Measurements from ENCODE around the gene TMEM184C.

Gene TMEM184C

GRCh38 chr4:147580396-147580795 lies 36.8 kb upstream of the TMEM184C start:
- no peak for TF ChIP-seq CTCF (IDR thresholded peaks at IDR 0.05; ENCODE audit: extremely low read depth, insufficient read depth, missing control alignments)
- in situ Hi-C loops (cut with MboI; ENCODE audit: low pct_unique_long_range_greater_than_20kb, low sequenced_read_pairs, unreplicated experiment), result loop anchor here (25.0 kb wide), 1 partner anchor 418 kb away; no protein-coding TSS in a partner anchor
- no peak for DNase-seq (ENCODE audit: low spot score)

GRCh38 chr4:147581606-147582350 lies 35.4 kb upstream of the TMEM184C start:
- in situ Hi-C loops (cut with MboI; ENCODE audit: low pct_unique_long_range_greater_than_20kb, low sequenced_read_pairs, unreplicated experiment), result loop anchor here (25.0 kb wide), 1 partner anchor 419 kb away; no protein-coding TSS in a partner anchor
- DNase-seq (ENCODE audit: low spot score), result no peak
- no peak for TF ChIP-seq CTCF (IDR thresholded peaks at IDR 0.05; ENCODE audit: extremely low read depth, insufficient read depth, missing control alignments)

GRCh38 chr4:147582386-147583060 lies 34.7 kb upstream of the TMEM184C start:
- in situ Hi-C loops (cut with MboI; ENCODE audit: low pct_unique_long_range_greater_than_20kb, low sequenced_read_pairs, unreplicated experiment), result loop anchor here (25.0 kb wide), 1 partner anchor 420 kb away; no protein-coding TSS in a partner anchor
- no peak for TF ChIP-seq CTCF (IDR thresholded peaks at IDR 0.05; ENCODE audit: extremely low read depth, insufficient read depth, missing control alignments)
- no peak for DNase-seq (ENCODE audit: low spot score)

GRCh38 chr4:147583876-147584275 lies 33.3 kb upstream of the TMEM184C start:
- DNase-seq (ENCODE audit: low spot score), result no peak
- in situ Hi-C loops (cut with MboI; ENCODE audit: low pct_unique_long_range_greater_than_20kb, low sequenced_read_pairs, unreplicated experiment), result loop anchor here (25.0 kb wide), 1 partner anchor 422 kb away; no protein-coding TSS in a partner anchor
- no peak for TF ChIP-seq CTCF (IDR thresholded peaks at IDR 0.05; ENCODE audit: extremely low read depth, insufficient read depth, missing control alignments)

GRCh38 chr4:147586032-147586431 lies 31.2 kb upstream of the TMEM184C start:
- in situ Hi-C loops (cut with MboI; ENCODE audit: low pct_unique_long_range_greater_than_20kb, low sequenced_read_pairs, unreplicated experiment), result loop anchor here (25.0 kb wide), 1 partner anchor 424 kb away; no protein-coding TSS in a partner anchor
- no peak for TF ChIP-seq CTCF (IDR thresholded peaks at IDR 0.05; ENCODE audit: extremely low read depth, insufficient read depth, missing control alignments)
- no peak for DNase-seq (ENCODE audit: low spot score)

GRCh38 chr4:147586637-147587036 lies 30.6 kb upstream of the TMEM184C start:
- peak; percentile 31 for DNase-seq (ENCODE audit: low spot score)
- in situ Hi-C loops (cut with MboI; ENCODE audit: low pct_unique_long_range_greater_than_20kb, low sequenced_read_pairs, unreplicated experiment), result loop anchor here (25.0 kb wide), 1 partner anchor 424 kb away; no protein-coding TSS in a partner anchor
- no peak for TF ChIP-seq CTCF (IDR thresholded peaks at IDR 0.05; ENCODE audit: extremely low read depth, insufficient read depth, missing control alignments)
